Loucy (cell line): ENCODE data around the gene NRG3.

Experiments
- CTCF ChIP-seq: fragments of 200-600 bp; sonication (generic); conservative IDR thresholded peaks from 2 replicates; pipeline ENCODE4 v1.5.1; 2014; ENCODE audit warnings: mild to moderate bottlenecking, antibody characterized with exemption, low read length
- EZH2phosphoT487 ChIP-seq: fragments of 200-600 bp; IDR thresholded peaks from 2 replicates; pipeline ENCODE4 v1.6.1; 2018; ENCODE audit warnings: antibody characterized with exemption, mild to moderate bottlenecking, moderate library complexity, borderline replicate concordance

- no peak for TF ChIP-seq CTCF
- no peak for TF ChIP-seq EZH2phosphoT487
Observed at GRCh38 chr10:82308641-82309040, 433.6 kb downstream of the NRG3 start.
